HS-5 (cell line): ENCODE results near the gene MYOT.
"Not testable (repeated sequence)": the region's sequence is repeated elsewhere in the genome, so short reads cannot be mapped to it uniquely, and the experiment has no call there.

Source experiments
- DNase-seq: peaks from one replicate; pipeline ENCODE4 v3.0.0-alpha.2; 2012; ENCODE audit warnings: low read depth

The MYOT gene

GRCh38 chr5:137856201-137856600, 11.5 kb upstream of the MYOT start:
- no peak for DNase-seq

GRCh38 chr5:137856916-137857862, 10.5 kb upstream of the MYOT start:
- DNase-seq: no peak

GRCh38 chr5:137858223-137858916, 9.3 kb upstream of the MYOT start:
- no peak for DNase-seq

GRCh38 chr5:137858954-137859353, 8.7 kb upstream of the MYOT start:
- DNase-seq: no peak

GRCh38 chr5:137862251-137862650, 5.4 kb upstream of the MYOT start:
- DNase-seq: no peak

- not testable (repeated sequence) for DNase-seq
Observed at GRCh38 chr5:137863653-137864052, 4.0 kb upstream of the MYOT start.

- DNase-seq: no peak
Observed at GRCh38 chr5:137866541-137867388, 895 bp upstream of the MYOT start.

GRCh38 chr5:137870647-137871339, 3.1 kb downstream of the MYOT start:
- no peak for DNase-seq

- DNase-seq: no peak
Observed at GRCh38 chr5:137871571-137871970, 3.9 kb downstream of the MYOT start.

GRCh38 chr5:137872466-137872865, 4.8 kb downstream of the MYOT start:
- DNase-seq: no peak

GRCh38 chr5:137876101-137876500, 8.4 kb downstream of the MYOT start:
- DNase-seq: no peak

GRCh38 chr5:137880313-137880712, 12.7 kb downstream of the MYOT start:
- DNase-seq: no peak

- no peak for DNase-seq
Observed at GRCh38 chr5:137887831-137888230, 20.2 kb downstream of the MYOT start.

GRCh38 chr5:137888466-137888862, 20.8 kb downstream of the MYOT start:
- DNase-seq: no peak

- DNase-seq: no peak
Observed at GRCh38 chr5:137888863-137889759, 21.5 kb downstream of the MYOT start, which contains the start of gene PKD2L2. Gene PKD2L2 (plus strand): TSS chr5:137889457. CDS start chr5:137889492, 35 bp downstream.

GRCh38 chr5:137890845-137891244, 23.2 kb downstream of the MYOT start:
- no peak for DNase-seq

- no peak for DNase-seq
Observed at GRCh38 chr5:137891849-137892248, 24.2 kb downstream of the MYOT start.

- DNase-seq: no peak
Observed at GRCh38 chr5:137894586-137894985, 26.9 kb downstream of the MYOT start.

- no peak for DNase-seq
Observed at GRCh38 chr5:137896560-137896959, 28.9 kb downstream of the MYOT start.

GRCh38 chr5:137899493-137899892, 31.8 kb downstream of the MYOT start:
- no peak for DNase-seq
